Measurements from ENCODE around the gene TOR1B.

Gene TOR1B

GRCh38 chr9:129849901-129850300 lies 46.9 kb downstream of the TOR1B start:
- H3K27ac ChIP-seq (ENCODE audit: low read depth, low read length) = no peak overlapping the region
- H3K9ac ChIP-seq (ENCODE audit: low read depth, low read length) = no peak overlapping the region
- WGBS = 96% methylated on average over 6 of the region's 6 CpGs
- H3K36me3 ChIP-seq (ENCODE audit: insufficient read depth, low read length) = peaks cover 30% of the 10 kb centered on the region
- H3K4me3 ChIP-seq (ENCODE audit: low read length) = no peak overlapping the region
- H3K9me3 ChIP-seq (ENCODE audit: insufficient read depth, low read depth, low read length) = no peaks in the 10 kb centered on the region
- no peaks in the 10 kb centered on the region for H3K4me1 ChIP-seq (ENCODE audit: insufficient read depth, low read length)
- no peaks in the 10 kb centered on the region for H3K27me3 ChIP-seq (ENCODE audit: insufficient read depth, low read length)

GRCh38 chr9:129850821-129851550 lies 48.0 kb downstream of the TOR1B start:
- WGBS = 92% methylated on average over 5 of the region's 6 CpGs
- Histone ChIP-seq H3K9ac (ENCODE audit: low read depth, low read length) (no peak overlapping the region), H3K4me1 (ENCODE audit: insufficient read depth, low read length) (no peaks in the 10 kb centered on the region), H3K4me3 (ENCODE audit: low read length) (no peak overlapping the region), H3K36me3 (ENCODE audit: insufficient read depth, low read length) (peaks cover 33% of the 10 kb centered on the region), H3K9me3 (ENCODE audit: insufficient read depth, low read depth, low read length) (no peaks in the 10 kb centered on the region), H3K27me3 (ENCODE audit: insufficient read depth, low read length) (no peaks in the 10 kb centered on the region), H3K27ac (ENCODE audit: low read depth, low read length) (no peak overlapping the region)

- no peak overlapping the region for H3K27ac ChIP-seq (ENCODE audit: low read depth, low read length)
- 85% methylated on average over 5 of the region's 5 CpGs for WGBS
These were observed 48.8 kb downstream of the TOR1B start for GRCh38 chr9:129851821-129852220.

GRCh38 chr9:129852579-129852978 lies 49.6 kb downstream of the TOR1B start:
- Histone ChIP-seq H3K9ac (ENCODE audit: low read depth, low read length) (no peak overlapping the region), H3K36me3 (ENCODE audit: insufficient read depth, low read length) (peaks cover 33% of the 10 kb centered on the region), H3K27ac (ENCODE audit: low read depth, low read length) (no peak overlapping the region), H3K27me3 (ENCODE audit: insufficient read depth, low read length) (no peaks in the 10 kb centered on the region), H3K4me1 (ENCODE audit: insufficient read depth, low read length) (no peaks in the 10 kb centered on the region), H3K4me3 (ENCODE audit: low read length) (no peak overlapping the region), H3K9me3 (ENCODE audit: insufficient read depth, low read depth, low read length) (no peaks in the 10 kb centered on the region)
- WGBS = 81% methylated on average over 5 of the region's 5 CpGs

More at GRCh38 chr9:129851821-129852220, 48.8 kb downstream of the TOR1B start:
- Histone ChIP-seq H3K36me3 (ENCODE audit: insufficient read depth, low read length) (peaks cover 33% of the 10 kb centered on the region), H3K27me3 (ENCODE audit: insufficient read depth, low read length) (no peaks in the 10 kb centered on the region), H3K9ac (ENCODE audit: low read depth, low read length) (no peak overlapping the region), H3K4me1 (ENCODE audit: insufficient read depth, low read length) (no peaks in the 10 kb centered on the region), H3K9me3 (ENCODE audit: insufficient read depth, low read depth, low read length) (no peaks in the 10 kb centered on the region), H3K4me3 (ENCODE audit: low read length) (no peak overlapping the region)

GRCh38 chr9:129853614-129854013 lies 50.6 kb downstream of the TOR1B start:
- WGBS = 58% methylated on average over 3 of the region's 3 CpGs
- H3K9ac ChIP-seq (ENCODE audit: low read depth, low read length) = no peak overlapping the region
- H3K27ac ChIP-seq (ENCODE audit: low read depth, low read length) = no peak overlapping the region
- H3K36me3 ChIP-seq (ENCODE audit: insufficient read depth, low read length) = peaks cover 33% of the 10 kb centered on the region
- H3K27me3 ChIP-seq (ENCODE audit: insufficient read depth, low read length) = no peaks in the 10 kb centered on the region
- H3K4me3 ChIP-seq (ENCODE audit: low read length) = no peak overlapping the region
- no peaks in the 10 kb centered on the region for H3K4me1 ChIP-seq (ENCODE audit: insufficient read depth, low read length)
- H3K9me3 ChIP-seq (ENCODE audit: insufficient read depth, low read depth, low read length) = no peaks in the 10 kb centered on the region

GRCh38 chr9:129854588-129855110 lies 51.7 kb downstream of the TOR1B start:
- Histone ChIP-seq H3K9me3 (ENCODE audit: insufficient read depth, low read depth, low read length) (no peaks in the 10 kb centered on the region), H3K27ac (ENCODE audit: low read depth, low read length) (no peak overlapping the region), H3K27me3 (ENCODE audit: insufficient read depth, low read length) (no peaks in the 10 kb centered on the region), H3K36me3 (ENCODE audit: insufficient read depth, low read length) (peaks cover 33% of the 10 kb centered on the region), H3K4me3 (ENCODE audit: low read length) (no peak overlapping the region), H3K4me1 (ENCODE audit: insufficient read depth, low read length) (no peaks in the 10 kb centered on the region), H3K9ac (ENCODE audit: low read depth, low read length) (no peak overlapping the region)
- WGBS = 98% methylated on average over 3 of the region's 4 CpGs

- Histone ChIP-seq H3K27ac (ENCODE audit: low read depth, low read length) (no peak overlapping the region), H3K4me1 (ENCODE audit: insufficient read depth, low read length) (no peaks in the 10 kb centered on the region), H3K4me3 (ENCODE audit: low read length) (no peak overlapping the region), H3K9ac (ENCODE audit: low read depth, low read length) (no peak overlapping the region), H3K36me3 (ENCODE audit: insufficient read depth, low read length) (peaks cover 33% of the 10 kb centered on the region), H3K9me3 (ENCODE audit: insufficient read depth, low read depth, low read length) (no peaks in the 10 kb centered on the region), H3K27me3 (ENCODE audit: insufficient read depth, low read length) (no peaks in the 10 kb centered on the region)
- 89% methylated on average over 7 of the region's 7 CpGs for WGBS
These were observed 54.2 kb downstream of the TOR1B start for GRCh38 chr9:129857207-129857606.

- Histone ChIP-seq H3K36me3 (ENCODE audit: insufficient read depth, low read length) (peaks cover 25% of the 10 kb centered on the region), H3K9me3 (ENCODE audit: insufficient read depth, low read depth, low read length) (no peaks in the 10 kb centered on the region), H3K27me3 (ENCODE audit: insufficient read depth, low read length) (no peaks in the 10 kb centered on the region), H3K9ac (ENCODE audit: low read depth, low read length) (no peak overlapping the region), H3K27ac (ENCODE audit: low read depth, low read length) (no peak overlapping the region), H3K4me3 (ENCODE audit: low read length) (no peak overlapping the region), H3K4me1 (ENCODE audit: insufficient read depth, low read length) (no peaks in the 10 kb centered on the region)
- WGBS = 86% methylated on average over 11 of the region's 11 CpGs
These were observed 55.4 kb downstream of the TOR1B start for GRCh38 chr9:129858167-129858962.
